HUDEP-2 (cell line): Measurements from ENCODE around the gene TNP2.

ENCODE experiments used
- DNase-seq, 76 experiments: peaks; one replicate each; lab custom pipeline; 2025; ENCODE audit not compliant: unreplicated experiment in 76 of 76; lab: John Stamatoyannopoulos, UW

The TNP2 gene

DNA sequence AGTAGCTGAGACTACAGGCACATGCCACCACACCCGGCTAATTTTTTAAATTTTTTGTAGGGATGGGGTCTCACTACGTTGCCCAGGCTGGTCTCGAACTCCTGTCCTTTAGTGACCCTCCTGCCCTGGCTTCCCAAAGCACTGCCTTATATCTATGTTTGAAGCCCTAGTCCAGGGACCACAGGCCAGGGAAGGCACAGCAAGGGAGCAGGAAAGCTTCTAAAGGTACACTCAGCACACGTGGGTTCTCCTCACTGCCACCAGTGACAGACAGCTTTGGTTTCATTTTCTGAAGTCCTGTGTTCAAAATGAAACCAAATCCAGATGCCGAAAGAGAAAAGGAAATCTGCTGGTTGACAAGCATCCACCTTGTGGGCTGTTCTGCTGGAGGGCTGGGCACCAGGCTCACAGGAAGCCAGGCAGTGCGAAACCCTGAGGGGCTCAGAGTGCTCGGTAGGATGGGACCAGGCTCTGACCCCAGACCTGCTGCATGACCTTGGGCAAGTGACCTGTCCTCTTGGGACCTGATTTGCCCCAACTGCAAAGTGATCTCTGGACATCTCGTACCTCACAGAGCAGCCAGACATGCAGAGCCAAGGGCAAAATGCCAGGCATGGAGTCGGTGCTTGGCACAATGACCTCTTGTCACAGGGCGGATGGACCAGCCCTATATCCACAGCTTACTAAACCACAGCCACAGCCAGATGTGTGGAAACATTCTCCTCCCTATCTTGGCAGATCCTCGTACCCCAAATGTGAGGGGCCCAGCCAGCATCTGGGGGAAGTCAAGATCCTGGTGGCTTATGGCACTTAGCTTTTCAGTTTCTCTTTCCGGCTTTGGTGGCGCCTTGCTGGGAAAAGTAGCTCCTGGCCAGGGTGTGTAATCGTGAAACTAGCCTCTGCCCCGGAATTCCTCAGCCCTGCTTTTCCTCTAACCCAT lies 10.3 kb downstream of the TNP2 start:
- peak in 11 of 76 experiments; percentile 7 to 28 (median 18) for DNase-seq

DNA sequence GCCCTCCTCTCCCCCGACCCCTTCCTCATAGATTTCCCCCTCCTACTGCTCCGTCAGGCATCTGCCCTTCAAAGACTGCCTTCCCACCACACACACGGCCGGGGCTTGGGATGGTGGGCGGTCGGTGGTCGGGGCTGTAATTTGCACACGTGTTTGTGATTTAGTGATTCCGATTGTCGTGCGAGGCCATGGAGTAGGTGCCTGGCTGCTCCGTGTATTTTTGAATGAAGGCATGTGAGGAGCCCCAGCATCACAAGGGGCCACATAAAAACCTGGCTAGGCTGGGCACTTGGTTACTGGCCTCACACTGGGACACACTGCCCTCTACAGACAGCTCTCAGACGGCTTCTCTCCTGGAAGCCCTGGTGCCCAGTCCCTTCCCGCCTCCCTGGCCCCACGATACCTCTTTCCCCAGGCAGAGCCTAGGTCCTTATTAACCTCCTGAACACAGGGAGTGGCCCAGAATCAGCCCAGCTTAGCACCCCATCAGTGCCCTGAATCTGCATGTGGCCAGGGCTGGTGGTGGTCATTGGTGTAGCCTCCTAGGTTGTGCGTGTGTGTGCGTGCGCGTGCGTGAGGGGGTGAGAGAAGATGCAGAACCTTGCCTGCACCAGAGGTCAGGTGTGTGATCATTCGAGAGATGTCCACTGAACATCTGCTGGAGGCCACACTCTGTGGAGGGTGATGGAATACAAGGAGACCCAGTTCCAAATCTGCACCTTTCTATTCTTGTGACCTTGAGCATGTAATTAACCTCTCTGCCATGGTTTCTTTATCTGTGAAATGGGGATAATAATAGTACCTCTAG lies 11.8 kb downstream of the TNP2 start:
- peak in 70 of 76 experiments; percentile 20 to 83 (median 62) for DNase-seq

DNA sequence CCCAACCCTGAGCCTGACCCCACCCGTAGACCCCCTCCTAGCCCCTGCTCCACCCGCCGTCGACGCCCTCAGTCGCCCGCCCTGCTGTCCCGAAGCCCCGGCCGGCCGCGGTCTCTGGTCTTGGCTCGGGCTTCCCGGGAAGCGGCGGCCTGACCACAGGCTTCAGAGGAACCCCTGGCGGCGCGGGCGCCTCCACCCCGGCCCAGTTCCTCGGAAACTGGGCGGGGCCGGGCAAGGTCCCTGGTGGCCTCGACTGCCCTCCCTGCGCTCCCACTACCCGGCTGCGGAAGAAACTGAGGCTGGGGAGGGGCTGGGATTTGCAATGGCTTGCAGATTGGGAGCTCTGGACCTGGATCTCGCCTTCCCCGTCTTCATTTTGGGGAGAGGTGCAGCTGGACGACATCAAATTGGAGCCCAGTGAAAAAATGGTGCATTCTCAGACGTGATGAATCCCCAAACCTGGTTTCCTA lies 12.4 kb downstream of the TNP2 start:
- no peak for DNase-seq

DNA sequence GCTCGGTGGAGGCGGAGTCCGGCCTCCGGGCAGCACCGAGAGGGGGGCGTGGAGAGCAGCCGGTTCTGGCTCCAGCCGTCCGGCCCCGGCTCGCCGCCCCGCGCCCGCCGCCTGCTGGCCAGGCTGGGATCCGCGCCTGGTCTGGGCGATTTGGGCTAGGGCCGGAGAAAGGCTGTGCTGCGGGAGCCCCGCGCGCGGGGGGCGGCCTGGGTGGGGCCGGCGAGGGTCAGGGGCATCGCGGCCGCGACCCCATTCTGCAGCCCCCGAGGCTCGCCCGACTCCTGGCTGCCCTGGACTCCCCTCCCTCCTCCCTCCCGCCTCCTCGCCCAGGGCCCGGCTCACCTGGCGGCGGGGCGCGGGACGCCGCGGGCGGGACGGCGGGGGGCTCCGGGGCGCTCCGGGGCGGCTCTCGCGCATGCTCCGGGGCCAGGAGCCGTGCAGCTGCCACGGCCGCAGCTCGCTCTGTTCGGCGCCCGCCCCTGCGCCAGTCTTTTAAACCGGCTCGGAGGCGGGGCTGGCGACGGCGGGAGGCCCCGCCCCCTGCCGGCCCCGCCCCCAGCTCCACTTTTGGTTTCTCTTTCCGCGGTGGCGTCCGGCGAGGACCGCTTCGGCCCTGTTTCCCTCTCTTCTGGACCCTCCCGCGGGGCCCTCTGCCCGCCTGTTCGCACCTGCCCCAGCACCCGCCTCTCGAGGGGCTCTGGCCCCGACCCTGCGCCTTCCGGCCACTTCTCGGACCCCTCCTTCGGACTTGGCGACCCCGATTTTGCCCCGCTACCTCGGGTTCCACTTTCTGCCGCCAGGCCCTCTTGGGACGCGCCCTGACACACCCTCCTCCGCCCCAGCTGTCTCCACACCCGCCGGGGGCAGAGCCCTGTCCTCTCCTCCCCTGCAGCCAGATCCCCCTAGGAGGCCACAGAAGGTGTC lies 13.1 kb downstream of the TNP2 start, which contains the start of gene SOCS1:
Gene SOCS1, minus strand, starts transcription at position 468 of the 924 bp plus-strand sequence. CDS start 726 bp downstream, outside the sequence.
- peak in 73 of 76 experiments; percentile 26 to 91 (median 76) for DNase-seq

DNA sequence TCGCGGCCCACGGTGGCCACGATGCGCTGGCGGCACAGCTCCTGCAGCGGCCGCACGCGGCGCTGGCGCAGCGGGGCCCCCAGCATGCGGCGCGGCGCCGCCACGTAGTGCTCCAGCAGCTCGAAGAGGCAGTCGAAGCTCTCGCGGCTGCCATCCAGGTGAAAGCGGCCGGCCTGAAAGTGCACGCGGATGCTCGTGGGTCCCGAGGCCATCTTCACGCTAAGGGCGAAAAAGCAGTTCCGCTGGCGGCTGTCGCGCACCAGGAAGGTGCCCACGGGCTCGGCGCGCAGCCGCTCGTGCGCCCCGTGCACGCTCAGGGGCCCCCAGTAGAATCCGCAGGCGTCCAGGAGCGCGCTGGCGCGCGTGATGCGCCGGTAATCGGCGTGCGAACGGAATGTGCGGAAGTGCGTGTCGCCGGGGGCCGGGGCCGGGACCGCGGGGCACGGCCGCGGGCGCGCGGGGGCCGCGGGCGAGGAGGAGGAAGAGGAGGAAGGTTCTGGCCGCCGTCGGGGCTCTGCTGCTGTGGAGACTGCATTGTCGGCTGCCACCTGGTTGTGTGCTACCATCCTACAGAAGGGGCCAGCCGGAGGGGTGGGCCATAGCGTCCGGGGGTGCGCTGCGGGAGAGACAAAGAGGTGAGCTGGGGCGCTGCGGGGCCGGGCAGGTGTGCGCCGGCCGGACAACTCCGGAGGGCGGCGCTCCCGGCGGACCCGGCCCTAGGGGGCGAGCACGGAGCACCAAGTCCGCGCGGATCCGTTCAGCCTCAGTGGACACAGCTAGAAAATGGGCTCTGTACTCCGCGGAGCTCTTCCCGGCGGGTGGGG lies 14.0 kb downstream of the TNP2 start:
- peak in 30 of 76 experiments; percentile 19 to 62 (median 32) for DNase-seq

DNA sequence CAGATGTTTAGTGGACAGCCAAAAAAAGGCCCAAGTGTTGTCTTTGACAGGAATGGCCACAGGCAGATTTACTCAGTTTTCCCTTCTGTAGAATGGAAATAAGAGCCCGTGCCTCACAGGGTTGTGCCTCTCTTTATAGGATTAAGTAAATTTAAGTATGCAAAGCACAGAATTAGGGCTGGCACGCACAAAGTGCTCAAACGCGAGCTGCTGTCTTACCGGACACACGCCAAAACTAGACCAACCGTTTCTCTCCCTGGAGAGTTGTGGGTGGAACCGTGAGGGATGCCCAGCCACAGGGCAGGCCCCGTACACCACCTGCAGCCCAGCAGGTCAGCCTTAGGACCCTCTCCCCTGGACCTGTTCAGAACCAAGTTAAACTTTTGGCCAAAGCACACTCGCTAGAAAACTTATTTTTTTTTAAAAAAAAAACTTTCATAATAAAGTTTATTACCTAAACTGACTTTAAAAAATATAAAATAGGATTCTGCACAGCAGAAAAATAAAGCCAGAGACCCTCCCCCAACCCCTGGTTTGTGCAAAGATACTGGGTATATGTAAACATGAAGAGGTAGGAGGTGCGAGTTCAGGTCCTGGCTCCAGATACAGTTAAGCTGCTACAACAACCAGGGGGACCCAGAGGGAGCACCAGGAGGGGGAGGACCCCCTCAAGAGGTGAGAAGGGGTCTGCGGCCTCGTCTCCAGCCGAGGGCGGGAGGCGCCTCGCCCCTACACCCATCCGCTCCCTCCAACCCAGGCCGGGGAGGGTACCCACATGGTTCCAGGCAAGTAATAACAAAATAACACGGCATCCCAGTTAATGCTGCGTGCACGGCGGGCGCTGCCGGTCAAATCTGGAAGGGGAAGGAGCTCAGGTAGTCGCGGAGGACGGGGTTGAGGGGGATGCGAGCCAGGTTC lies 14.9 kb downstream of the TNP2 start:
- DNase-seq, result peak in 1 of 76 experiments; percentile 23

DNA sequence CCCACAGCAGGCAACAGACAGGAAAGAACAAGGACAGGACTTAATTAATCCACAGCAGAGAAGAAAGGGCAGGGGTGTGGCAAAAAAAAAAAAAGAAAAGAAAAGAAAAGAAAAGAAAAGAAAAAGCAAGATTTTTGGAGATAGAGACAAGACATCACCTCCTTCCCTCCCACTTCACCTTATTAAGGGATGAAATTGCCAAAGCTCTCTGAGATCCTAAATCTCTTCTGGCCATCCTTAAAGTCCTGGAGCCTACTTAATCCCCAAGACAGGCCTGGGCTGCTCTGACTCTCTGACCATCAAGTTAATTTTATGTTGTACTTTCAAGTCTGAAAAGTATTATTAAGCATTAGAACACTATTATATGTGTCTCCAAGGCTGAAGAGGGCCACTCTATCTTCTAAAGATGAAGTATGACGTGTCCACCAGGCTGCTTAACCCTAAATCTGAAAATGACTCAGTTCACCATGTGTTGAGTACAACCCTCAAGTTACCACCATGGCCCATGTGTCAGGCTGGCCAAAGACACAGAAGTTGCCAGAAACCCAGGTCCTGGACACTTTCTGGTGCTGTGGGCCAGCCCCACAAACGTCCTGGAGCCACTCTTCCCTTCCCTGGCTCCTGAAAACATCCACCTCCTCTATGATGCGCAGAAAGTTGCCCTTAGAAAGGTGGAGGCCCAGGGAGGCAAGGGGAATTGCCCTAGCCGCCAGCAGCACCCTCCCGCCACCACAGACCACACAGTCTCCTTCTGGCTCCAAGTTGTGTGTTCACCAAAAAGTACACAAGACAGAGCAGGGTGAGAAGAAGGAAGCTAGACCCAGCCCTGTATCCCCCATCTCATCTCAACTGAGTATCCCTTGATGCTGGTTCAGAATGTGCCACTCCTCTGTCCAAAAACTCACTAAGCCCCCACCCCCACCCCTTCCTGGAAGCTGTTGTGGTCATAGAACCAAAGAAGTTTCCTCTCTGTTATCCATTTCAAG lies 15.8 kb downstream of the TNP2 start:
- peak in 2 of 76 experiments; percentile 14 to 21 for DNase-seq

DNA sequence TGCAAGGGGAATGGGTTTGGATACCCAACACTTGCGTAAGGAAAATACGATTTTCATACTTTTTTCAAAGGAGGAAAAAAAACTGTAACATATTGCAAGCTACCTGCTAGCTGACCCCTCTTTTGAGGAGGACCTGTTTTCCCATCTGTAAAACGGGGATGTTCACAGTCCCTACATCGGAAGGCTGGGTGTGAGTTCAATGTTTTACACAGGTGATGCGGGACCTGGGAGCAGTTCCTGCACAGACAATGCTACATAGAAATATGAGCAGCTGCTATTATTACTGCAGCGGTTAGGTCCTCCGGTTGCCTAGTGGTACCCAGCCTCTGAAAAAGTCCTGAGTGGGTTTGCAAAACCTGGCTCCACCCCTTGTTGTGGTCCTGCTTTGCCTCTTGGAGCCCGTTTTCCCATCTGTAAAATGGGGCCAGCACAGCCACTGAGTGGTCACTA lies 16.6 kb downstream of the TNP2 start:
- no peak for DNase-seq

DNA sequence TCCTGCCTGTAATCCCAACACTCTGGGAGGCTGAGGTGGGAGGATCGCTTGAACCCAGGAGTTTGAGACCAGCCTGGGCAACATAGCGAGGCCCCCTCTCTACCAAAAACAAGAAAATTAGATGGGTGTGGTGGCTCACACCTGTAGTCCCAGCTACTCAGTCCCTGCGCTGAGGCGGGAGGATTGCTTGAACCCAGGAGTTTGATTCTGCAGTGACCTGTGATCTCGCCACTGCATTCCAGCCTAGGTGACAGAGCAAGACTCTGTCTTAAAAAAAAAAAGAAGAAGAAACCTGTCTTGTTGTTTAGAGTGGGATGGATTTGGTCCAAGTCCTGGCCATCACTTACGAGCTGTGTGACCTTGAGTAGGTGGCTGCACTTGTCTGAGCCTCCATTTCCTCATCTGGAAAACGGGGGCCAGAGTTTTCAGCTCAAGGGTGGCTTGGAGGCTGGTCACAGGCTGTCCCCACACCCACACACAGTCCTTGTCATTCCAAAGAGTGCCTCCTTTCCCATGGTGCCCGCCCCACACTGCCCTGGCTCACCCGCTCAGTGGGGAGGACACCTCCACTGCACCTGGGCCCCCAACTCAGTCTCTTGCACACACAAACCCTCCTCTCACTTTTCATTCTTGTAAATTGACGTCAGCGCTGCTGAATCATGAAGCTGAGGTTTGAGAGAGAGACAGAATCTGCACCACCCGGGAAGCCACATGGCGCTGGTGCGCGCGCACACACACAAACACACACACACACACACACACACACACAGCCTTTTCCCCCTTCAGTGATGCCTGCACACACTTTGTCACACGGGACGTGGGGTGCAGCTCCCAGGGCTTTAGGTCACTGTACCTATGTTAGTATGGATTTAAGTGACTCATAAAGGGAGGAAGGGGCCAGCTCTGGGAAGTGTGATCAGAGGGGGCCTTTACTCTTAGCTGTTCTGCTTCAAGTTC lies 17.3 kb downstream of the TNP2 start:
- DNase-seq, result no peak

DNA sequence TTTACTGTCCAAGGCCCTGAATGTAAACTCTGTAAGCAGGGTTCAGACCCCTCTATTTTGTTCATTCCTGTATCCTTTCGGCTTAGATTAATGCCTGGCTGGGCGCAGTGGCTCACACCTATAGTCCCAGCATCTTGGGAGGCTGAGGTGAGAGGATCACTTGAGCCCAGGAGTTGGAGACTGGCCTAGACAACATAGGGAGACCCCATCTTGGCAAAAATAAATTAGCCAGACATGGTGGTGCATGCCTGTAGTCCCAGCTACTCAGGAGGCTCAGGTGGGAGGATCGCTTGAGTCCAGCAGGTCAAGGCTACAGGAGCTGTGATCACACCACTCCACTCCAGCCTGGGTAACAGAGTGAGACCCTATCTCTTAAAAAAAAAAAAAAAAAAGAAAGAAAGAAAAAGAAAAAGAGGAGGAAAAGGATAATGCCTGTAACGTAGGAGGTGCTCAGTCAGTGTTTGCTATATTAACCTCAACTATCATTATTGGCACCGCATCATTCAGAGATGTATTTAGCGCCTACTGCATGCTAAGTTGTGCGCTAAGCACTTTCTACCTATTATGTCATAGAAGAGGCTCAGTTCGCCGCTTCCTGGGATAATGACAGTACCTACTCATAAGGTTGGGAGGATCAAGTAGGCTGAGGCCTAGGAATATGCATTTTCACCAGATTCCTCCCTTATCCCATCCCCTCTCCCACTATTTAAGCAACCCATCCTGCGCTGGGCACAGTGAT lies 18.2 kb downstream of the TNP2 start:
- DNase-seq, result no peak

DNA sequence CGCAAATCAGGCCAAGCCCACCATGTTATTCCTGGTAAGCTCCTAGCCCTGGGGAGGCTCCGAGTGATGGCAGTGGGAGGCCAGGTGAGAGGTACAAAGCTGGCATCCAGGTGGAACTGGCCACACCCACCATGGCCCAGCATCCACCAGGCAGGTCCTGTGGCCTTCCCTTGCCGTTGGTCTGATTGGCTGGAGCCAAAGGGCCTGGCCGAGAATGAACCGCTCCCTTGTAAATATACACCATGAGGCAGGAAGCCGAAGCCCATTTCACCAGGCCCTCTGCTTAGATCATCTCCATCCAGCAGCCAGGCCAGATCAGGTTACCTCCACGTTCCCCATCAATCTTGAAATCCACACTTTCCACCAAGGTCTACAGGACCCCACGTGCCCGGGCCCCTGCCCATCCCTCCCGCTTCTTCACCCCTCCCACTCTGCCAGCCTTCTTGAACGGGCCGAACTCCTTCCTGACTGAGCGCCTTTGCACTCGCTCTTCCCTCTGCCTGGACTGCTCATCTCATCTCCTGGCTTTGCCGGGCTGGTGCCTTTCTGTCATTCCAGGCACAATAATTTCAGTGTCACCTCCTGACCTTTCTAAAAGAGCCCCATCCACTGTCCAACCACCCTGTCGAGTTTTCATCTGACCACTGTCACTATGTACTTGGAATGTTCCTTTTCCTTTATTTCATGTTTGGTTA lies 18.9 kb downstream of the TNP2 start:
- DNase-seq, result no peak

DNA sequence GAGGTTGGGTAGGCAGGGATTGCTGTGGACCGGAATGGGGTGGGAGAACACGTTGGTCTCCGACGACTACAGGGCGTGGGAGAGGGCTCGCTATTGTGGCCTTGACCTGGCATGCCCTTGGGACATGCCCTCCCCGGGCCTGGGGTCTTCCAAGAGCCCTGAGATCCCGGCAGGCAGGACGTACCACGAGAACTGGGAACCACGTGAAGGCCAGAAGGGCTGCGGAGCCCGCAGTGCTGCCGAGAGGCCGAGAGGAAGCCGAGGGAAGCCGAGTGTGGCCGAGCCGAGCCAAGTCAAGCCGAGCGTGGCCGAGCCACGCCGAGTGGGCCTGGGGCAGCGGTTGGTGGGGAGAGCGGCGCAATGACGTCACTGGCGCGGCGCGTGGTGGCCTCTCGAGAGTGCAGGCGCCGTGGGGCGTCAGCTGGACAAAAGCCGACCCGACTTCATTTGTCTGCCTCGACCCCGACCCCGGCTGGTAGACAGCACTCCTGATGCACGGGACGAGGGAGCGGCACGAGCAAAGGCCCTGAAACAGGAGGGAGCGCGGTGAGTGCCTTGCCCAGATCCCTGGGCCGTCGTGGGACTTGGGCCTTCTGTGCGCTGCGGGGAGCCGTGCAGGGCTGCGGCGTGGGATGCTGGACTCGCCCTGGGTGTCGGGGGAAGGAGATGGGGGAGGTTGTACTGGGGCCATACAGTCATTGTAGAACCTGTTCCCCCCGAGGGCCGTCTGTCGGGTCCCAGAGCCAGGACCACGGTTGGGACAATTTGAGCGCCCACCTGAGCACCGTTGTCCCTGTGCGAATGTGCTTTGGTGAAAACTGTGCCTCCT lies 19.7 kb downstream of the TNP2 start:
- DNase-seq, result no peak

DNA sequence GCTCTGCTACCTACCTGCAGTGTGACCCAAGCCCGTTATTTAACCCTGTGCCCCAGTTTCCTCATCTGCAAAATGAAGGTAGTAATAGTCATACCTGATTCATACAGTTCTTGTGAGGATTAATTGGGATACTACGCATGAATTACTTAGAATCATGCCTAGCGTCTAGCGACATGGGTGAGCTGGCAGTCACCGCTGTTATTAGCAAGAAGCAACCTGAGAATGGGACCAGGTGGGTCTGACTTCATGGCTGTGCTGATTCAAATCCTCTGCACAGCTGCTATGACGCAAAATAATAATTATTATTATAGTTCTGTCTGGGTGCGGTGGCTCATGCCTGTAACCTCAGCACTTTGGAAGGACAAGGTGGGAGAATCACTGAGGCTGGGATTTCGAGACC lies 21.0 kb downstream of the TNP2 start:
- DNase-seq, result no peak

DNA sequence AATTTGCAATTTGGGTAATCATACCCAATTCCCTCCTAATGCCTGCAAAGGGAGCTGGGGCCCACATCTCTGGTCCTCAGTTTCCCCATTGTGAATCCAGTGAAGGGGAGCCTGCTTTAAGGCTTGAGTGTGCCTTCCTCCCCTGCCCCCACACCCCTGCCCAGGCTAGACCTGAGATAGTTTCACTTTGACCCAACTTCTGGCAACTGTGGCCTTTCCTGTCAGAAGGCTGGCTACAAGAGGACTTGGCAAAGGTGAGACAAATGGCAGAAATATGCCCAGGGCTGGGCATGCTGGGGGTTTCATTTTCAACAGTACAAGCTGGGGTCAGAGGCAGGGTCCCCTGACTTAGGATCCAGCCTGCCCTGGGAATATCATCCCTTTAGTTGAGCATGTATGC lies 23.1 kb downstream of the TNP2 start:
- no peak for DNase-seq
